ENCODE measurements around the gene CHST6.

DNA sequence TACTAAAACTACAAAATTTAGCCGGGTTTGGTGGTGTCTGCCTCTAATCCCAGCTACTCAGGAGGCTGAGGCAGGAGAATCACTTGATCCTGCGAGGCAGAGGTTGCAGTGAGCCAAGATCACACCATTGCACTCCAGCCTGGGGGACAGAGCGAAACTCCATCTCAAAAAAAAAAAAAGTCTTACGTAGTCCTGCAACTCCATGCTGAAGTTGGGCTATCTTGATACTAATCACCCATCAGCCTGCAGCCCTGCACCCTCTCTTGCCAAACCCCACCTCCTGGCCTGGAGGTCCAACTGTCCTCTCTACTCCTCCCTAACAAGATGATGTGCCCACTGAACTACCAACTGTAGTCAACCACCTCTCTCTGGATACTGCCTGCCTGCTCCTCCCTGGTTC, 35.5 kb downstream of the CHST6 start:
- no peak for TF ChIP-seq POLR2AphosphoS5 (IDR thresholded peaks at IDR 0.05)
- no peak for TF ChIP-seq POLR2A (IDR thresholded peaks at IDR 0.05)

All from breast epithelium (tissue), 3 donors.